Measurements from ENCODE around the gene PIK3AP1.

The PIK3AP1 gene

GRCh38 chr10:96665306-96665705, 55.0 kb downstream of the PIK3AP1 start:
- Histone ChIP-seq H3K9me3 (ENCODE audit: low read length) (no peaks in the 10 kb centered on the region), H3K27ac (ENCODE audit: low read depth, low read length) (no peak overlapping the region), H3K36me3 (ENCODE audit: insufficient read depth, low read length) (no peaks in the 10 kb centered on the region), H3K4me1 (ENCODE audit: insufficient read depth, low read length) (no peaks in the 10 kb centered on the region), H3K9ac (ENCODE audit: low read length) (no peak overlapping the region), H3K27me3 (ENCODE audit: control insufficient read depth in 1 of 2, insufficient read depth in 2 of 2, low read length in 2 of 2) (no peaks in the 10 kb centered on the region), H3K4me3 (ENCODE audit: low read depth in 1 of 2, low read length in 2 of 2) (no peak overlapping the region)

- Histone ChIP-seq H3K4me1 (ENCODE audit: insufficient read depth, low read length) (no peaks in the 10 kb centered on the region), H3K27me3 (ENCODE audit: control insufficient read depth in 1 of 2, insufficient read depth in 2 of 2, low read length in 2 of 2) (no peaks in the 10 kb centered on the region)
Observed at GRCh38 chr10:96664563-96664962, 55.8 kb downstream of the PIK3AP1 start.

GRCh38 chr10:96663797-96664196, 56.5 kb downstream of the PIK3AP1 start:
- Histone ChIP-seq H3K4me1 (ENCODE audit: insufficient read depth, low read length) (no peaks in the 10 kb centered on the region), H3K36me3 (ENCODE audit: insufficient read depth, low read length) (no peaks in the 10 kb centered on the region), H3K4me3 (ENCODE audit: low read depth in 1 of 2, low read length in 2 of 2) (no peak overlapping the region), H3K27me3 (ENCODE audit: control insufficient read depth in 1 of 2, insufficient read depth in 2 of 2, low read length in 2 of 2) (no peaks in the 10 kb centered on the region), H3K9me3 (ENCODE audit: low read length) (no peaks in the 10 kb centered on the region), H3K9ac (ENCODE audit: low read length) (no peak overlapping the region), H3K27ac (ENCODE audit: low read depth, low read length) (no peak overlapping the region)

More at GRCh38 chr10:96664563-96664962, 55.8 kb downstream of the PIK3AP1 start:
- no peak overlapping the region for H3K9ac ChIP-seq (ENCODE audit: low read length)
- no peaks in the 10 kb centered on the region for H3K36me3 ChIP-seq (ENCODE audit: insufficient read depth, low read length)
- no peak overlapping the region for H3K4me3 ChIP-seq (ENCODE audit: low read depth in 1 of 2, low read length in 2 of 2)
- no peak overlapping the region for H3K27ac ChIP-seq (ENCODE audit: low read depth, low read length)
- no peaks in the 10 kb centered on the region for H3K9me3 ChIP-seq (ENCODE audit: low read length)

GRCh38 chr10:96661632-96662031, 58.7 kb downstream of the PIK3AP1 start:
- Histone ChIP-seq H3K9ac (ENCODE audit: low read length) (no peak overlapping the region), H3K9me3 (ENCODE audit: low read length) (no peaks in the 10 kb centered on the region), H3K27ac (ENCODE audit: low read depth, low read length) (no peak overlapping the region), H3K36me3 (ENCODE audit: insufficient read depth, low read length) (no peaks in the 10 kb centered on the region), H3K4me3 (ENCODE audit: low read depth in 1 of 2, low read length in 2 of 2) (no peak overlapping the region), H3K27me3 (ENCODE audit: control insufficient read depth in 1 of 2, insufficient read depth in 2 of 2, low read length in 2 of 2) (no peaks in the 10 kb centered on the region), H3K4me1 (ENCODE audit: insufficient read depth, low read length) (no peaks in the 10 kb centered on the region)

- H3K9me3 ChIP-seq (ENCODE audit: low read length) = no peaks in the 10 kb centered on the region
- no peak overlapping the region for H3K4me3 ChIP-seq (ENCODE audit: low read depth in 1 of 2, low read length in 2 of 2)
- no peaks in the 10 kb centered on the region for H3K27me3 ChIP-seq (ENCODE audit: control insufficient read depth in 1 of 2, insufficient read depth in 2 of 2, low read length in 2 of 2)
- H3K27ac ChIP-seq (ENCODE audit: low read depth, low read length) = no peak overlapping the region
- no peak overlapping the region for H3K9ac ChIP-seq (ENCODE audit: low read length)
- no peaks in the 10 kb centered on the region for H3K4me1 ChIP-seq (ENCODE audit: insufficient read depth, low read length)
- H3K36me3 ChIP-seq (ENCODE audit: insufficient read depth, low read length) = no peaks in the 10 kb centered on the region
Observed at GRCh38 chr10:96660297-96660696, 60.0 kb downstream of the PIK3AP1 start.

GRCh38 chr10:96658844-96659243, 61.5 kb downstream of the PIK3AP1 start:
- Histone ChIP-seq H3K27me3 (ENCODE audit: control insufficient read depth in 1 of 2, insufficient read depth in 2 of 2, low read length in 2 of 2) (no peaks in the 10 kb centered on the region), H3K4me1 (ENCODE audit: insufficient read depth, low read length) (no peaks in the 10 kb centered on the region), H3K27ac (ENCODE audit: low read depth, low read length) (no peak overlapping the region), H3K9ac (ENCODE audit: low read length) (no peak overlapping the region), H3K9me3 (ENCODE audit: low read length) (no peaks in the 10 kb centered on the region), H3K4me3 (ENCODE audit: low read depth in 1 of 2, low read length in 2 of 2) (no peak overlapping the region), H3K36me3 (ENCODE audit: insufficient read depth, low read length) (no peaks in the 10 kb centered on the region)

- Histone ChIP-seq H3K4me3 (ENCODE audit: low read depth in 1 of 2, low read length in 2 of 2) (no peak overlapping the region), H3K4me1 (ENCODE audit: insufficient read depth, low read length) (no peaks in the 10 kb centered on the region), H3K36me3 (ENCODE audit: insufficient read depth, low read length) (no peaks in the 10 kb centered on the region), H3K9ac (ENCODE audit: low read length) (no peak overlapping the region), H3K27me3 (ENCODE audit: control insufficient read depth in 1 of 2, insufficient read depth in 2 of 2, low read length in 2 of 2) (no peaks in the 10 kb centered on the region), H3K27ac (ENCODE audit: low read depth, low read length) (no peak overlapping the region), H3K9me3 (ENCODE audit: low read length) (no peaks in the 10 kb centered on the region)
Observed at GRCh38 chr10:96657385-96657784, 62.9 kb downstream of the PIK3AP1 start.

GRCh38 chr10:96656839-96657238, 63.5 kb downstream of the PIK3AP1 start:
- H3K9ac ChIP-seq (ENCODE audit: low read length) = no peak overlapping the region
- no peaks in the 10 kb centered on the region for H3K4me1 ChIP-seq (ENCODE audit: insufficient read depth, low read length)
- H3K36me3 ChIP-seq (ENCODE audit: insufficient read depth, low read length) = no peaks in the 10 kb centered on the region
- no peaks in the 10 kb centered on the region for H3K27me3 ChIP-seq (ENCODE audit: control insufficient read depth in 1 of 2, insufficient read depth in 2 of 2, low read length in 2 of 2)
- H3K4me3 ChIP-seq (ENCODE audit: low read depth in 1 of 2, low read length in 2 of 2) = no peak overlapping the region
- H3K27ac ChIP-seq (ENCODE audit: low read depth, low read length) = no peak overlapping the region
- H3K9me3 ChIP-seq (ENCODE audit: low read length) = no peaks in the 10 kb centered on the region

- Histone ChIP-seq H3K27ac (ENCODE audit: low read depth, low read length) (no peak overlapping the region), H3K9me3 (ENCODE audit: low read length) (no peaks in the 10 kb centered on the region), H3K36me3 (ENCODE audit: insufficient read depth, low read length) (no peaks in the 10 kb centered on the region), H3K4me1 (ENCODE audit: insufficient read depth, low read length) (no peaks in the 10 kb centered on the region), H3K4me3 (ENCODE audit: low read depth in 1 of 2, low read length in 2 of 2) (no peak overlapping the region), H3K27me3 (ENCODE audit: control insufficient read depth in 1 of 2, insufficient read depth in 2 of 2, low read length in 2 of 2) (no peaks in the 10 kb centered on the region), H3K9ac (ENCODE audit: low read length) (no peak overlapping the region)
Observed at GRCh38 chr10:96656198-96656577, 64.1 kb downstream of the PIK3AP1 start.

- no peaks in the 10 kb centered on the region for H3K36me3 ChIP-seq (ENCODE audit: insufficient read depth, low read length)
- H3K4me3 ChIP-seq (ENCODE audit: low read depth in 1 of 2, low read length in 2 of 2) = no peak overlapping the region
- no peaks in the 10 kb centered on the region for H3K4me1 ChIP-seq (ENCODE audit: insufficient read depth, low read length)
- no peaks in the 10 kb centered on the region for H3K27me3 ChIP-seq (ENCODE audit: control insufficient read depth in 1 of 2, insufficient read depth in 2 of 2, low read length in 2 of 2)
- no peaks in the 10 kb centered on the region for H3K9me3 ChIP-seq (ENCODE audit: low read length)
- no peak overlapping the region for H3K27ac ChIP-seq (ENCODE audit: low read depth, low read length)
- no peak overlapping the region for H3K9ac ChIP-seq (ENCODE audit: low read length)
Observed at GRCh38 chr10:96655461-96656197, 64.7 kb downstream of the PIK3AP1 start.

- Histone ChIP-seq H3K36me3 (ENCODE audit: insufficient read depth, low read length) (no peaks in the 10 kb centered on the region), H3K4me3 (ENCODE audit: low read depth in 1 of 2, low read length in 2 of 2) (no peak overlapping the region), H3K27ac (ENCODE audit: low read depth, low read length) (no peak overlapping the region), H3K9ac (ENCODE audit: low read length) (no peak overlapping the region), H3K27me3 (ENCODE audit: control insufficient read depth in 1 of 2, insufficient read depth in 2 of 2, low read length in 2 of 2) (no peaks in the 10 kb centered on the region), H3K4me1 (ENCODE audit: insufficient read depth, low read length) (no peaks in the 10 kb centered on the region), H3K9me3 (ENCODE audit: low read length) (no peaks in the 10 kb centered on the region)
Observed at GRCh38 chr10:96651998-96652431, 68.3 kb downstream of the PIK3AP1 start.

GRCh38 chr10:96650958-96651357, 69.4 kb downstream of the PIK3AP1 start:
- H3K27me3 ChIP-seq (ENCODE audit: control insufficient read depth in 1 of 2, insufficient read depth in 2 of 2, low read length in 2 of 2) = no peaks in the 10 kb centered on the region
- H3K4me3 ChIP-seq (ENCODE audit: low read depth in 1 of 2, low read length in 2 of 2) = no peak overlapping the region
- H3K9me3 ChIP-seq (ENCODE audit: low read length) = no peaks in the 10 kb centered on the region
- H3K27ac ChIP-seq (ENCODE audit: low read depth, low read length) = no peak overlapping the region
- H3K36me3 ChIP-seq (ENCODE audit: insufficient read depth, low read length) = no peaks in the 10 kb centered on the region
- no peaks in the 10 kb centered on the region for H3K4me1 ChIP-seq (ENCODE audit: insufficient read depth, low read length)
- no peak overlapping the region for H3K9ac ChIP-seq (ENCODE audit: low read length)
